Measurements from ENCODE around the gene CWF19L2.

- no peak for TF ChIP-seq POLR2AphosphoS5 (IDR thresholded peaks at IDR 0.05; ENCODE audit: low read depth)
- TF ChIP-seq ETS1 (IDR thresholded peaks at IDR 0.05) = no peak
Measured at GRCh38 chr11:107442715-107443215, 14.9 kb downstream of the CWF19L2 start.

Data from GM23338 (cell line).